ENCODE measurements around the gene LYZL4. TPM values are rescaled to one million over a fixed set of nuclear protein-coding genes. Genes with fewer than 3 reads are reported as not detected.

LYZL4 gene
- total RNA-seq, 1 experiment from 2014 or later = not detected

DNA sequence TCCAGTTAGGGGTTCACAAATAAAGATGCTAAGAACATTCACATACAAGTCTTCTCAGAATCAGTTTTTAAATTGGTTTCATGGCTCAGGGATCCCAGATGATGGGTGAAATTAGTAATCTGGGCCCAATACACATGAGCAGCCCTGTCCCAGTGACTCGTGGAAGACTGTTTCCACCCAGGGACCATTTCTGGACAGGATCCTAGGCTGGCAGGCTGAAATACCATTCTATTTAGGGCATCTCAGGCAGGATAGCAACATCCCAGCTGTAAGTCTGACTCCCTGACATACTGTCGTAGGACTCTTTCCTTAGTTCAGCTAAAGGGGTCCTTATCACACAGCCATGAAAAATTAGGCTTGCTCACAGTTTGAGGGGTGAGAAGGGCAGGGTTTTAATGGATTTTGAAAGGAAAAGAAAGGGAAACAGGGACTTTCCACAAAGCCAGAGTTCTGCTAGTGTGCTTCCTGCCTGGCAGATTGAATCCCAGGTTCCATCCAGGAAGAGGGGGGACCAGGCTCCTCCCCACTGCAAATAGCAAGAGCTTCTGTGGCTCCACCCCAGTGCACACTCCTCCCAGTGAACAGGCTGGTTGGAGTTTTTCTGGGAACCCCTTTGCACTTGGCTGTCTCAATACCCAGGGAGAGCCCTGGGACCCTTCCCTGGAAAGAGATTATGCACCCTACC, 41.3 kb upstream of the LYZL4 start:
- no peaks in the 10 kb centered on the region for H3K36me3 ChIP-seq (ENCODE audit: low read depth, low read length)
- no peak overlapping the region for H3K4me2 ChIP-seq (ENCODE audit: low read length)
- H3K4me3 ChIP-seq (ENCODE audit: low read length) = no peak overlapping the region
- TF ChIP-seq, protein P1, sequence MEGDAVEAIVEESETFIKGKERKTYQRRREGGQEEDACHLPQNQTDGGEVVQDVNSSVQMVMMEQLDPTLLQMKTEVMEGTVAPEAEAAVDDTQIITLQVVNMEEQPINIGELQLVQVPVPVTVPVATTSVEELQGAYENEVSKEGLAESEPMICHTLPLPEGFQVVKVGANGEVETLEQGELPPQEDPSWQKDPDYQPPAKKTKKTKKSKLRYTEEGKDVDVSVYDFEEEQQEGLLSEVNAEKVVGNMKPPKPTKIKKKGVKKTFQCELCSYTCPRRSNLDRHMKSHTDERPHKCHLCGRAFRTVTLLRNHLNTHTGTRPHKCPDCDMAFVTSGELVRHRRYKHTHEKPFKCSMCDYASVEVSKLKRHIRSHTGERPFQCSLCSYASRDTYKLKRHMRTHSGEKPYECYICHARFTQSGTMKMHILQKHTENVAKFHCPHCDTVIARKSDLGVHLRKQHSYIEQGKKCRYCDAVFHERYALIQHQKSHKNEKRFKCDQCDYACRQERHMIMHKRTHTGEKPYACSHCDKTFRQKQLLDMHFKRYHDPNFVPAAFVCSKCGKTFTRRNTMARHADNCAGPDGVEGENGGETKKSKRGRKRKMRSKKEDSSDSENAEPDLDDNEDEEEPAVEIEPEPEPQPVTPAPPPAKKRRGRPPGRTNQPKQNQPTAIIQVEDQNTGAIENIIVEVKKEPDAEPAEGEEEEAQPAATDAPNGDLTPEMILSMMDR (conservative IDR thresholded peaks at IDR 0.05; ENCODE audit: low read depth, low read length) = no peak
- no peak for TF ChIP-seq EZH2phosphoT487 (IDR thresholded peaks at IDR 0.05; ENCODE audit: borderline replicate concordance, low read length)
- no peak for TF ChIP-seq EZH2 (IDR thresholded peaks at IDR 0.05; ENCODE audit: low read length, unreplicated experiment)
- no peak overlapping the region; the same call in 1 of the 2 replicates for H2AFZ ChIP-seq (ENCODE audit: low read length)
- ChIA-PET CTCF (no interaction called here), POLR2A (ENCODE audit: unreplicated experiment) (no interaction called here)
- no peaks in the 10 kb centered on the region for H3F3A ChIP-seq (ENCODE audit: low read length, unreplicated experiment)
- DNase-seq = no peak
- no peaks in the 10 kb centered on the region for H3K9me2 ChIP-seq (replicated peaks; ENCODE audit: low read length)
- BruUV-seq (replicated peaks) = no TSS peak
- no peaks in the 10 kb centered on the region for H3K4me1 ChIP-seq (ENCODE audit: insufficient read depth, low read length)
- intact Hi-C loops (cut with micrococcal nuclease) = no loop called here
- no peaks in the 10 kb centered on the region for H3K9me3 ChIP-seq (ENCODE audit: low read length)
- ATAC-seq = peak; percentile 24; the same call in 1 of the 2 replicates
- H3K27me3 ChIP-seq (ENCODE audit: low read length) = no peaks in the 10 kb centered on the region
- no peak overlapping the region for H3K9ac ChIP-seq (ENCODE audit: low read length)
- no peak overlapping the region for H3K27ac ChIP-seq (ENCODE audit: low read length)
- H4K20me1 ChIP-seq (ENCODE audit: low read length) = no peaks in the 10 kb centered on the region
- no peaks in the 10 kb centered on the region for H3K79me2 ChIP-seq (ENCODE audit: low read length)

DNA sequence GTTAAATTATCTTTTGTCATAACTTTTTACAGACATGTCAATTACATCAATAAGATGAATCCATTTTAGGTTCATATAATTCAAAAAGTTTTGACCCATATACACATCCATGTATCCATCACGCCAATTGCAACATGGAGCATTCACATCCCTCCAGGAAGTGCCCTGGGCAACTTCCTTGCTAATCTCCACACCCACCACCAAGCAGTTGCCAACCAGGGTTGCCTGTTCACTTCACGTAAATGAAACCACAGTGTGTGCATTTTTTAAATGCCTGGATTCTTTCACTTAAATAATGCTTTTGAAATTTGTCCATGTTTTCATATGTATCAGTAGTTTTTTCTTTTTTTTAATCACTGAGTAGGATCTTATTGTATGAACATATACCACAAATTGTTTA, 40.7 kb upstream of the LYZL4 start:
- intact Hi-C loops (cut with micrococcal nuclease) = no loop called here
- CTCF ChIA-PET = no interaction called here

DNA sequence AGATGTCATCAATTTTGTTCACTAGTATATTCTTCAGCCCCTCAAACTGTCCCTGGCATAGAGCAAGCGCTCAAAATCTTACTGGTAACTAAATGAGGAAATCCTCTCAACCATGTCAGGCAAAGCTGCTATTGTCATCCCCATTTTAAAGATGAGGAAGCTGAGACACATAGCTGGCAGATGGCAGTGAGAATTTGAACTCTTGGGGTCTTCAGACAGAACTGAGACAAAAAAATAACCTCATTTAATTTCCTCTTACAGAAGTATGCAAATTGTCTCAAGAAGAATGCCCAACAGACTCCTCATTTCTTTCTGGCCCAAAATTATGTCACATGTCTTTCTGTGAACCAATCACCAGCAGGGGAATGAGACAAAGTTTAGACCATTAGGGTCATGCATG, 40.2 kb upstream of the LYZL4 start:
- ATAC-seq = no peak
- POLR2A ChIA-PET (ENCODE audit: unreplicated experiment) = no interaction called here
- CTCF ChIA-PET = no interaction called here

More for the DNA sequence above, 40.7 kb upstream of the LYZL4 start:
- DNase-seq (no peak), ATAC-seq (no peak)
- H3K27ac ChIP-seq (ENCODE audit: low read length) = no peak overlapping the region
- no peaks in the 10 kb centered on the region for H3K36me3 ChIP-seq (ENCODE audit: low read depth, low read length)
- no peaks in the 10 kb centered on the region for H3K9me3 ChIP-seq (ENCODE audit: low read length)
- POLR2A ChIA-PET (ENCODE audit: unreplicated experiment) = no interaction called here
- no peaks in the 10 kb centered on the region for H3K9me2 ChIP-seq (replicated peaks; ENCODE audit: low read length)
- no peaks in the 10 kb centered on the region for H3K79me2 ChIP-seq (ENCODE audit: low read length)
- TF ChIP-seq EZH2 (IDR thresholded peaks at IDR 0.05; ENCODE audit: low read length, unreplicated experiment) = no peak
- TF ChIP-seq, protein P1 (conservative IDR thresholded peaks at IDR 0.05; ENCODE audit: low read depth, low read length) = no peak
- no peak for TF ChIP-seq EZH2phosphoT487 (IDR thresholded peaks at IDR 0.05; ENCODE audit: borderline replicate concordance, low read length)
- no peak overlapping the region for H3K4me2 ChIP-seq (ENCODE audit: low read length)
- no peak overlapping the region for H3K9ac ChIP-seq (ENCODE audit: low read length)
- no peak overlapping the region for H3K4me3 ChIP-seq (ENCODE audit: low read length)
- no TSS peak for BruUV-seq (replicated peaks)
- H2AFZ ChIP-seq (ENCODE audit: low read length) = no peak overlapping the region
- no peaks in the 10 kb centered on the region for H3K4me1 ChIP-seq (ENCODE audit: insufficient read depth, low read length)
- H3F3A ChIP-seq (ENCODE audit: low read length, unreplicated experiment) = no peaks in the 10 kb centered on the region
- H3K27me3 ChIP-seq (ENCODE audit: low read length) = no peaks in the 10 kb centered on the region
- no peaks in the 10 kb centered on the region for H4K20me1 ChIP-seq (ENCODE audit: low read length)

More for the DNA sequence above, 40.2 kb upstream of the LYZL4 start:
- H3K36me3 ChIP-seq (ENCODE audit: low read depth, low read length) = no peaks in the 10 kb centered on the region
- no peak overlapping the region for H2AFZ ChIP-seq (ENCODE audit: low read length)
- H3F3A ChIP-seq (ENCODE audit: low read length, unreplicated experiment) = no peaks in the 10 kb centered on the region
- intact Hi-C loops (cut with micrococcal nuclease) = no loop called here
- H4K20me1 ChIP-seq (ENCODE audit: low read length) = no peaks in the 10 kb centered on the region
- H3K4me1 ChIP-seq (ENCODE audit: insufficient read depth, low read length) = no peaks in the 10 kb centered on the region
- TF ChIP-seq, protein P1 (conservative IDR thresholded peaks at IDR 0.05; ENCODE audit: low read depth, low read length) = no peak
- H3K27me3 ChIP-seq (ENCODE audit: low read length) = no peaks in the 10 kb centered on the region
- no peaks in the 10 kb centered on the region for H3K9me3 ChIP-seq (ENCODE audit: low read length)
- no peak overlapping the region for H3K4me2 ChIP-seq (ENCODE audit: low read length)
- no peaks in the 10 kb centered on the region for H3K9me2 ChIP-seq (replicated peaks; ENCODE audit: low read length)
- DNase-seq = no peak
- H3K27ac ChIP-seq (ENCODE audit: low read length) = no peak overlapping the region
- BruUV-seq (replicated peaks) = no TSS peak
- no peak overlapping the region for H3K4me3 ChIP-seq (ENCODE audit: low read length)
- no peak overlapping the region for H3K9ac ChIP-seq (ENCODE audit: low read length)
- H3K79me2 ChIP-seq (ENCODE audit: low read length) = no peaks in the 10 kb centered on the region
